HG03520 (cell line): ENCODE data around the gene DNAI1.
"Not testable (repeated sequence)": the region's sequence is repeated elsewhere in the genome, so short reads cannot be mapped to it uniquely, and the experiment has no call there.

Experiments
- ATAC-seq: cut with Tn5 transposase; IDR thresholded peaks from one replicate; pipeline ENCODE4 v1.9.1; 2021; ENCODE audit warnings: mild to moderate bottlenecking, moderate library complexity; ENCODE audit not compliant: unreplicated experiment

Gene DNAI1

GRCh38 chr9:34512131-34513078 lies 53.8 kb downstream of the DNAI1 start:
- no peak for ATAC-seq

- no peak for ATAC-seq
Observed at GRCh38 chr9:34513567-34514214, 55.1 kb downstream of the DNAI1 start.

DNA sequence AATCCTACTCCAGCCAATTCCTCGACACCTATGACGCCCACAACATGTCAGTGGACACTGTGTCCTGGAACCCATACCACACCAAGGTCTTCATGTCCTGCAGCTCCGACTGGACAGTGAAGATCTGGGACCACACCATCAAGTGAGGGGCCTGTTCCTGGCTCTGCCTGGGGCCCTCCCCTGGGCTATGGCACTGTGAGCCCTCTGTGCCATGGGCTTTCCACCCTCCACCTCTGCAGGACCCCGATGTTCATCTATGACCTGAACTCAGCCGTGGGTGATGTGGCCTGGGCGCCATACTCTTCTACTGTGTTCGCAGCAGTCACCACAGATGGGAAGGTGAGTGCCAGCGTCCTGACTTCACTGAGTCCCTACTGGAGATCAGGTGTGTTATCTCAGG lies 55.8 kb downstream of the DNAI1 start:
- ATAC-seq, result no peak

DNA sequence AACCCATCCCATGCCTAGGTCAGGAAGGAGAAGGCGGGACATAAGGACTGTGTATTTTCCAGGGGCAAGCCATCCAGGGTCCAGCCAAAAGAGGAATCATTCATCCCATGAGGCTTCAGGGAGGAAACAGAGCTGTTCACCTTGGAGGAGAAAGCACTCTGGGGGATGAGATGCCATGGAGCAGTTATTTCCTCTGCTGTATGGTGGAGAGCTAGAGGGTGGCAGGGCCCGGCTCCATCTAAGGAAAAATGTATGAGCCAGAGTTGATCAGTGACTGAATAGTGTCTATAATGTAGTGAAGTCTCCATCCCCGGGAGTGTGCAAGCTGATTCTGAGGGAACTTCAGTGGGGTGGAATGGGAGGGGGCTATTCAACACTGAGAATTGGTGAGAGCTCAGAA lies 56.2 kb downstream of the DNAI1 start:
- ATAC-seq, result no peak

DNA sequence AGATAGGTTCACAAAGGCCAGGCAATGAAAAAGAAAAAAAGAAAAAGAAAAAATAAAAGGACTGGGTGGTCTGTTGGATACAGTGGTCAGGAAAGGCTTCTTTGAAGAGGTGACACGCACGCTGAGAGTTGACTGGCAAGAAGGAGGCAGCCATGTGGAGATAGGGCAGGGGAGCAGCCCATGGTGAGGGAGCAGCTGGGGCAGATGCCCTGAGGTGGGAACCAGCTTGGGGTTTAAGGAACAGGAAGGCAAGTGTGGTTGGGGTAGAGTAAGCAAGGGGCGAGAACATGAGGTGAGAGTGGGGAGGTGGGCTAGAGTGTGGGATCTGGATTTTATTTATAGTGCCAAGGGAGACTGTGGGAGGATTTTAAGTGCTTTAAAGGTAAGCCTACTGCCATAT lies 57.4 kb downstream of the DNAI1 start:
- ATAC-seq, result no peak

DNA sequence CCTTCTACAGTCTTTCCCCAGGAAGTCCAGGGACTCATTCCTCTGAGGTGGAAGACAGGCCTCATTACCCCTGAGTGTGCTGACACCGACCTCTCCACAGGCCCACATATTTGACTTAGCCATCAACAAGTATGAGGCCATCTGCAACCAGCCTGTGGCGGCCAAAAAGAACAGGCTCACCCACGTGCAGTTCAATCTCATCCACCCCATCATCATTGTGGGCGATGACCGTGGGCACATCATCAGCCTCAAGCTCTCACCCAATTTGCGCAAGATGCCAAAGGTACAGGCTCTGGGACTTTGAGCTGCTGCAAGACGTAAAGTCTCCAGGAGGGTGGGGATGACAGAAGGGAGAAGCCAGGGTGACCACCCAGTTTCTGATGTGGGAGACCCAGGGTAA lies 58.6 kb downstream of the DNAI1 start:
- ATAC-seq, result no peak

DNA sequence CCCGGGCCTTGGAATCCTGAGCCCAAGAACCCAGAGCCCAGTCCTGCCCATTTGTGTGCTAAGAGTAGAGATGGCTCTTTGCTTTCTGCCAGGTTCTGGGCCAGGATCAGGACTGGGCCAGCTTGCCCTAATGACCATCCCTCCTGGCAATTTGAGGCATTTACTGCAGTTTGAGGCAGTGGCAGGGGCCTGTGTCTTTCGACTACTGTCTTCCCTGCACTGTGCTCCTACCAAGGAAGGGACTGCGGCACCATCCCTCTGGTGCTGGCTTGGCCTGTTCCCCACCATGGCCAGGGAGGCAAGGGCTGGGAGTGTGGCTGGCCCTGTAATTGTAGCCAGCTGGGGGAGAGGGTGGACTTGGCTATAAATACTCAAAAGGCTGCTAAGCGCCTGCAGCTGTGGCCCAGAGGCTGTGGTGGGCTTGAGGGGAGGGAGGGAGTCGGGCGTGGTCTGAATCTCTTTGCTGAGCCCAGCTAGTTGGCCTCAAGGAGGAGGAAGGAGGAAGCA lies 59.6 kb downstream of the DNAI1 start:
- ATAC-seq, result no peak

DNA sequence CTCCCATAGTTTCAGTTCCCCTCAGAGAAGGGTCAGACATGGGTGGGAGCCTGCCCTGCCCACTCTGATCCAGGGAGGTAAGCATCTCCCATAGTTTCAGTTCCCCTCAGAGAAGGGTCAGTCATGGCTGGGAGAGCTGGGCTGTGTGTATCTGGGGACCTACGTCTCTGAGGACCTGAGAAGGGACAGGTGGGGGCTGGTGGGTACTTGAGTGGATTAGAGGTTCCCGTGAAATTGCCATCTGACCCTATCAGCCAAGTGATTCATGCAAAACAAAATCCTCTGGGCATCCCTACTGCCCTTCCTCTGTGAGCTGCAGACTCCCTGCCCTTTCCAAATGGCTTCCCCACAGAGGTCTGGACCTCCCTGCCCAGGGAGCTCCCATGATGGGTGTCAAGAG lies 60.3 kb downstream of the DNAI1 start:
- no peak for ATAC-seq

DNA sequence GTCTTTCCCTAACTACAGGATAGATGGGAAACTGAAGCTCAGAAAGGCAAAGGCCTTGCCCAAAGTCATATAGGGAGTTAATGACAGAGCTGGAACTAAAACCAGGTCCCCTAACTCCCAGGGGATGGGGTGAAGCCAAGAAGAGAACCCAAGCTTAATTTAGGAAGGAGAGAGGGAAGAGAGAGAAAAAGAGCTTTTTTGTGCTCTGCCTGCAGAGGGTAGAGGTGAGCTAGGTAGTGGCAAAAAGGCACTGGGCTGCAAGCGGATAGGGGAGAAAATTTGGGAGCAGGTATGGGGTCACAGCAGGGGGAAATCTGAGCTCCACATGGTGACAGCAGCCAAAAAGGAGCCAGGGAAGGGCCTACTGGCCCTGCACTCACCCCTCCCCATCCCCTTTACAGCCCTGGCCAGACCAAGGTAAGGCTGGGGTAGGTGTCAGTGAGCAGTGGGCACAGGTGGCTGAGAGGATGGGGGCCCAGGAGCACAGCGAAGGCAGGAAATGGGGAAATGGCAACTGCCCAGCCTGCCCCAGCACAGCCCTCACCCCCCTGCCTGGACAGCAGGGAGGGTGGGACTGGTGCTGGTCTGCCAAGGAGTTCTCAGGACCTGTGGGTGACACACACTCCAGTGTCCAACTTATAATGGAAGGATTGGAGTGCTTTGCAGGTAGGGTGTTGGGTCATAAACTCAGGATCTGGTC lies 60.9 kb downstream of the DNAI1 start:
- no peak for ATAC-seq

DNA sequence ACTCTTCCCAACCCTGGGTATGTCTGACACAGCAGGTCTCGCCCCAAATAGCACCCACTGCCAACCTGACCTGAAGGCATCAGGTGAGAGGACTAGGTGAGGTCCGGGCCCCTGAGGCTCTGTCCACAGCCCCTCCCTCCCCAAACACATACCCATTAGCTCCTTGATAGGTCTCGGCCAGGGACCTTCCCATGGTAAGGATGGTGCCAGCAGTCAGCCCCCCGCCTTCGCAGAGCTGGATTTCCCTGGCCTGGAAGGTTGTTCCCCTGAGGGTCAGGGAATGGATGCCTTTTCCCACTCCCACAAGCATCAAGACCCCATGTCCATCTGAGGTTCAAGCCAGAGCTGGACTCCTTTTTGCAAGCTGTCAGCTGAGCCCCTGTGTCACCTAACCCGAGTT lies 61.5 kb downstream of the DNAI1 start:
- no peak for ATAC-seq

DNA sequence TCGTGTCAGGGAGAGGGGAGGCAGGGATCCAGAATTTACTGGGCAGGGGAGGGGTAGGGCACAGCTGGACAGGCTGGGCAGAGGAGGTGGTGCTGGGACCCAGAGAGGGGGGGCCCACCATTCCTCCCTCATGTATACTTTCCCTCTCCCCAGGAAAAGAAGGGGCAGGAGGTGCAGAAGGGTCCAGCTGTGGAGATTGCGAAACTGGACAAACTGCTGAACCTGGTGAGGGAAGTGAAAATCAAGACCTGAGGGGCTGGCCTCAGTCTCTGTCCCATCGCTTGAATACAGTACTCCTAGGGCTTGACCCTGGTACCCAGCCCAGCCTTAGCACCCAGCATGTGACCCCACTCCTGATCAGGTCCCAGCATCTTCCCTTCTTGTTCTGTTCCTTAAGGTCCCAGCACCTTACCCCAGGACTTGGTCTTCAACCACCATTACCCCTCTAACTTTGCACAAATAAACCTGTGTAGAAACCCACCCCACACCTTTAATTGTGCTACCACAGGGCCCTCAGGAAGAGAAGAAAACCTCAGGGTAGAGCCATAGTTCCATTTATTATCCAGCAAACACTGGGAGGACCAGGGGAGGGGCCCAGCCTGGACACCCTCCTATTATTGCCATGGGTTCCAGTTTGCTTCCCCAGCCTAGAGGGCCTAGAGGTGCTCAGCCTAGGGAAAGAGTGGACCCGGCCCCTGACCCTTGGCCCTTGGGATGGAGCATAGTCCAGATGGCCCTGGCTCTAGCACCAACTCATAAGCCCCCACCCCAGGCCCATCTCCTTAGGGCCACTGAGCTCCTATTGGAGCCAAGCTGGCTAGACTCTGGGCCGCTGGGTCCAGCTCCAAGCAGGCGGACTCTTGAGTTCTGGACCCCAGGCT lies 62.1 kb downstream of the DNAI1 start:
- ATAC-seq, result no peak

DNA sequence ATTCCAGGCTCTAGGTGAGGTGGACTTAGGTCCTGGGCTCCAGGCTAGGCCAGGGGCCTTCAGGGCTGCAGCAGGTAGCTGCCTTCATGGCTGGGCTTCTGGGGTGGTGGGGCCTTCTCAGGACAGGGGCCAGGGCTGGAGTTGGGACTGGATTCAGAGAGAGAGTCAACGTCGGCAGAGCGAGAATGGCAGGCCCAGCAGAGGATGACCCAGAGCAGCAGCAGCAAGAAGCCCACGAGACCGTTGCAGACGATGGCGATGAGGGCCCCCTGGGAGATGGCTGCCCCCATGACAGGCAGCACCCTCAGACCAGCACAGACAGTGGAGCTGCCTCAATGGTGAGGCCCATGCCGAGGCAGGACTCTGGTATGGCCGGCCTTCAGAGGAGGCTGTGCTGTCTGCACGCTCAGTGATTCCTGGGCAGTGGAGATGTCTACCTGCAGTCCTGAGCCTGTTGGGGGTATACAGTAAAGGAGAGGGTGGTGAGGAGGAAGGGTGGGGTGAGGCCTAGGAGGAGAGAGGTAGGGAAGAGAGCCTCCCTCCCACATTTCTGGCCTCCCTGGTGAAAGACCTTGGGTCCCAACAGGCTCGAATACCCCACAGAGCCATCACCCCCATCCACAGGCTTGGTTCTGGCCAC lies 62.9 kb downstream of the DNAI1 start:
- ATAC-seq, result no peak

DNA sequence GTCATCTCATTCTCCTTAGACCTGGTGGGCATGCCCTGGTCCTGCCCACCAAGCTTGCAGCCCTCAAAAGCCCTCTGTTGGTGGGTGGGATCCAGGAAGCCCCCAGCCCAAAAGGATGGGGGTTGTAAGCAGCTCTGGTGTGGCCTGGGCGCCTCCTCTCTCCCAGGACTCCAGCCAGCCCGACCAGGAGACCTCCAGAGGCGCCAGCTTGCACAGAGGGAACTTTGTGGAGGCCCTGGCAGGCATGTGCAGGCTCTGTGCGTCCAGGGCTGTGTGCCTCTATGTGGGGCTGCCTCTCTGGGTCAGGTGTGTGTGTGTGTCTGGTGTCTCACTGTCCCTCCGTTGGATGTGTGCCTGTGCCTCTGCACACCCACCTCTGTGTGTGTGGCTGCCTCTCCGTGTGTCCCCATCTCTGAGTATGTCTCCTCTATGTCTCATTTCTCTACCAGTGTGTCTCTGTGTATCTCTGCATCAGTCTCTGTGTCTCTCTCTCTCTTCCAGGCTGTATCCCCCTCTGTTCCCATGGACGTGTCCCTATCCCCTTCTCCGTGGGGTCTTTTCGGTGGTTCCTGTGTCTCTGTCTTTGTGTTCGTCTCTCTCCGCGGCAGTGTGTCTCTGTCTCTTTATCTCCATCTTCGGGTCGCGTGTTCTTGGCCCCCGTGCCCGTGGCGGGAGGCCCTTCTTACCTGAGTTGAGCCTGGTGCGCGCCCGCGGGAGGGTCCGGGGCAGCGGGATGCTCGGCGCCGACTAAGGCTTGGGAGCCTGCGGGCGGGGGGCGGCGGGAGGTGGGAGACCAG lies 63.7 kb downstream of the DNAI1 start:
- no peak for ATAC-seq

DNA sequence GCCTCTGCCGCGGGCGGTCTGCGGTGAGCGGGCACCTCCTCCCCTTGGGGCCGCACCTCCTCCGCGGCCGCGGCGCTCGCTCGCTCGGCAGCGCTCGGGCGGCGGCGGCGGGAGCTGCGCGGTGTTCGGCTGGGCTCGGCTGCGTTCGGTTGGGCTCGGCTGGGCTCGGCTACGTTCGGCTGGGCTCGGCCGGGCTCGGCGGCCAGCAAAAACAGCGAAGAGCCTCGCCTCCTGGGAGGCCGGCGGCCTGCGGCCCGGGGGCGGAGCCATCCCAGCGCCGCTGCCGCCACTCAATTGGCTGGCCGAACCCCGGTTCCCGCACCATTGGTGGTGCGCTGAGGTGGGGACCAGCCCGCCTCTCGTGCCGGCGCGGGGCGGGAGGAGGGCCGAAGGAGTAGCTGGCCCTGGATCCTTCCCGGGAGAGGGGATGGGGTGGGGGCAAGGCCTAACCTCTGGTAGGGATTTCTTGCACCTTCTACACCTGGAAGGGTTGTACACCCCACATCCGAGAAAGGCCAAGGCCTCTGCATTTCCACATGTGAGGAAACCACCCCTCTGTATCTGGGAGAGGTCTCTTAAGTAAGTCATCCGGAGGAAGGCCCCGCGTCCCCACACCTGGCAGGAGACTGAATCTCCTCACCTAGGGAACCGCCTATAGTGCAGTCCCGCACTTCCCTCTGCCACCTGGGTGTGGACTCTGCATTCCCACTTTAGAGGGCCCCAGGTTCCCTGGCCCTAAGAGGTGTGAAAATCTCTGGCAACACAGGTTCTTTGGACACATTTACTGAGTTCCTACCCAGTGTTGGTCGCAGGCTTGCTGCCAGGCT lies 64.6 kb downstream of the DNAI1 start, which contains the start of gene ENHO:
ENHO (minus strand) TSS at position 20 of the 827 bp plus-strand sequence. CDS start 1,295 bp downstream, outside the sequence.
- peak; percentile 81 for ATAC-seq

DNA sequence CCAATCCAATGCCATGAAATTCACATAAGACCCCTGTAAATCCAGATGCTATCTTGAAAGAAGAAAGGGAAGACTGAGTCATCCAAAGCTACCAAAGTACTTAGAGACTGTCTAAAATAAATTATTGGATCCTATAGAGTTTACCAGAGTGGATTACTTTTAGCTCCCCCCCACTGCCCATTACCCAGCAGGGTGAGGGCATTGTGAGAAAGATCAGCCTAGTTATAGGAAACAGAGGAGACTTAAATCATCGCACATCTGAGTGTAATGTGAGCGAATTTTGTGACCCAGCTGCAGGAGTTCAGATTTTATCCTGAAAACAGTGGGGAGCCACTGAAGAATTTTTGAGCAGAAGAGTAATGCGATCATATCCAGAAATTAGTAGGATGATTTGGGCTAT lies 65.7 kb downstream of the DNAI1 start:
- ATAC-seq, result no peak

DNA sequence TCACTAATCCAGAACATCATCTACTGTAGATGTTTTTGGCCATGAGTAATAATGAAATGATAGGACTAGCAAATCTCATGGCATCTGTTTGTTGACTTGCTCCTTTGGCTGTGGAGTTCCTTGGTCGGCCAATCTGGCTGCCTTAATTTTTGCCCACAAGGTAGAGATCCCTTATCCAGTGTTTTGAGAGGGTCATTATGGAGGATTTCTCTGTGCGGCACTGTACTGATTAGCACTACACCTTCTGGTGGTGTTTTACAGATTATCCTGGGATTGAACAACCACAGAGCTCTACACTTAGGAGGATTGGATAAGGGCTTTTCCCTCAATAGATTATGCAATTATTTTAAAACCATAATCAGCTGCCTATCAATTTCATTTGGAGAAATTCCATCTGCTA lies 67.4 kb downstream of the DNAI1 start:
- ATAC-seq, result no peak

DNA sequence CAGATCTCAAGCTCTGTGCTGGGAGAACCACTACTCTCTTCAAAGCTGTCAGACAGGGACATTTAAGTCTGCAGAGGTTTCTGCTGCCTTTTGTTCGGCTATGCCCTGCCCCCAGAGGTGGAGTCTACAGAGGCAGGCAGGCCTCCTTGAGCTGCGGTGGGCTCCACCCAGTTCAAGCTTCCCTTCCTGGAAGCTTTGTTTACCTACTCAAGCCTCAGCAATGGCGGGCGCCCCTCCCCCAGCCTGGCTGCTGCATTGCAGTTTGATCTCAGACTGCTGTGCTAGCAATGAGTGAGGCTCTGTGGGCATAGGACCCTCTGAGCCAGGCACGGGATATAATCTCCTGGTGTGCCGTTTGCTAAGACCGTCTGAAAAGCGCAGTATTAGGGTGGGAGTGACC lies 73.4 kb downstream of the DNAI1 start:
- not testable (repeated sequence) for ATAC-seq

DNA sequence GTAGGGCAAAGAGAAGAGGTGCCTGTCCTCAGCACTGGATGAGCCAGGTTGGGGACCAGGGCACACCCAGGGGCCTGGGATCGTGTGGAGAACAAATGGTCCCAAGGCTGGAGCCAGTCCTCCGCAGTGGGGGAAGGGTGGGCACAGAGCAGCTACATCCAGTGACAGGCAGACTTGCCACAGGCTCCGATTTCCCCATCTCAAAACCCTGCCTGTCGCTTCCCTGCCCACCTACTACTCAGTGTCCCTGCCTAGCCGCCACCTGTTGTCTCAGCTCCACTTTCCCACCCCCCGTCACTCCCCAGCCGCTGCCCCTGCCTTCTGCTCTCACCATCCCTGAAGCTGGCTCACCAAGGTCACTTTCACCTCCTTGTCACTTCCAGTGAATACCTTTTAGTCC lies 78.1 kb downstream of the DNAI1 start:
- no peak for ATAC-seq
